ENCODE measurements around the gene CCDC196. TPM values are rescaled to one million over a fixed set of nuclear protein-coding genes. Genes with fewer than 3 reads are reported as not detected.
"Not testable (repeated sequence)": the region's sequence is repeated elsewhere in the genome, so short reads cannot be mapped to it uniquely, and the experiment has no call there.

The CCDC196 gene
- total RNA-seq, 1 donor from 2014 or later, result not detected

DNA sequence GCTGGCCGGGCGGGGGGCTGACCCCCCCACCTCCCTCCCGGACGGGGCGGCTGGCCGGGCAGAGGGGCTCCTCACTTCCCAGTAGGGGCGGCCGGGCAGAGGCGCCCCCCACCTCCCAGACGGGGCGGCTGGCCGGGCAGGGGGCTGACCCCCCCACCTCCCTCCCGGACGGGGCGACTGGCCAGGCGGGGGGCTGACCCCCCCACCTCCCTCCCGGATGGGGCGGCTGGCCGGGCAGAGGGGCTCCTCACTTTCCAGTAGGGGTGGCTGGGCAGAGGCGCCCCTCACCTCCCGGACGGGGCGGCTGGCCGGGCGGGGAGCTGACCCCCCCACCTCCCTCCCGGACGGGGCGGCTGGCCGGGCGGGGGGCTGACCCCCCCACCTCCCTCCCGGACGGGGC, 59.0 kb downstream of the CCDC196 start:
- not testable (repeated sequence) for DNase-seq (ENCODE audit: extremely low read depth, low read depth, low spot score)

DNA sequence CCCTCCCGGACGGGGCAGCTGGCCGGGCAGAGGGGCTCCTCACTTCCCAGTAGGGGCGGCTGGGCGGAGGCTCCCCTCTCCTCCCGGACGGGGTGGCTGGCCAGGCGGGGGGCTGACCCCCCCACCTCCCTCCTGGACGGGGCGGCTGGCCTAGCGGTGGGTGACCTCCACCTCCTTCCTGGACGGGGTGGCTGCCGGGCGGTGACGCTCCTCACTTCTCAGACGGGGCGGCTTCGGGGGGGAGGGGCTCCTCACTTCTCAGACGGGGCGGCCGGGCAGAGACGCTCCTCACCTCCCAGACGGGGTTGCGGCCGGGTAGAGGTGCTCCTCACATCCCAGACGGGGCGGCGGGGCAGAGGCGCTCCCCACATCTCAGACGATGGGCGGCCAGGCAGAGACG, 59.6 kb downstream of the CCDC196 start:
- not testable (repeated sequence) for DNase-seq (ENCODE audit: extremely low read depth, low read depth, low spot score)

Other genes with a start within 250 kb of the CCDC196 start
- gene GPHN, start 21.8 kb downstream of the CCDC196 start, total RNA-seq, result 5.7 and 16.1 TPM in 2 replicates